B cell (primary cell): ENCODE results near the gene ANKMY2. TPM values are rescaled to one million over a fixed set of nuclear protein-coding genes. Genes with fewer than 3 reads are reported as not detected.
A peak's percentile ranks its signal among the peaks of the same experiment; 100 is the strongest.

ENCODE experiments used
- ATAC-seq: fragments of 200-7000 bp; cut with Tn5 transposase; one replicate; pipeline ENCODE4 v1.10.0; 2021; ENCODE audit warnings: low read depth, mild to moderate bottlenecking, moderate number of reproducible peaks, moderate library complexity
- CTCF ChIA-PET: fragments of 350-600 bp; sonication (Branson Sonifier 250); formaldehyde crosslinking; loops from one replicate; lab custom pipeline; 2021; ENCODE audit warnings: antibody characterized with exemption, inconsistent platforms; lab: Charles Lee
- POLR2A ChIA-PET: fragments of 350-600 bp; sonication (Branson Sonifier 250); formaldehyde crosslinking; loops from one replicate; lab custom pipeline; 2021; ENCODE audit warnings: antibody characterized with exemption; lab: Charles Lee
- DNase-seq: peaks from one replicate; pipeline ENCODE4 v3.0.0; 2013
- H2AFZ ChIP-seq: 2 replicates; pipeline ENCODE4 v1.6.1; 2012; ENCODE audit warnings: mild to moderate bottlenecking, low read depth, low read length; ENCODE audit not compliant: insufficient read depth, poor library complexity, severe bottlenecking
- H3K27ac ChIP-seq, 2 donors: 1 replicate in 1 of 2; 2 replicates in 1 of 2; pipeline ENCODE4 v1.5.1; 2012 to 2013; ENCODE audit warnings: low read length in 2 of 2, mild to moderate bottlenecking in 2 of 2, moderate library complexity in 1 of 2
- H3K27me3 ChIP-seq, 4 experiments: fragments of 200-600 bp in 1 of 4; sonication (generic) in 1 of 4; replicated peaks in 1 of 4; 1 replicate in 2 of 4; 2 replicates in 2 of 4; pipeline versions ENCODE4 v1.6.1 to v1.7.0; 2013 to 2016; ENCODE audit warnings: low read length in 3 of 4, mild to moderate bottlenecking in 2 of 4, mixed read lengths in 1 of 4, moderate library complexity in 1 of 4; ENCODE audit not compliant: insufficient read depth in 4 of 4, control insufficient read depth in 3 of 4; ENCODE audit errors: control extremely low read depth in 1 of 4
- H3K36me3 ChIP-seq, 2 experiments: replicated peaks in 1 of 2; 1 replicate in 1 of 2; 2 replicates in 1 of 2; pipeline versions ENCODE4 v1.6.1 to v1.7.1; 2013; ENCODE audit warnings: low read length in 1 of 2; ENCODE audit not compliant: insufficient read depth in 2 of 2, control insufficient read depth in 1 of 2; ENCODE audit errors: control extremely low read depth in 1 of 2, extremely low read depth in 1 of 2
- H3K4me1 ChIP-seq, 2 donors: fragments of 200-600 bp in 1 of 2; sonication (generic) in 1 of 2; 1 replicate in 1 of 2; 2 replicates in 1 of 2; pipeline versions ENCODE4 v1.5.1 to v1.6.1; 2013 to 2017; ENCODE audit warnings: low read length in 2 of 2; ENCODE audit not compliant: control insufficient read depth in 2 of 2, insufficient read depth in 2 of 2
- H3K4me2 ChIP-seq: replicated peaks from 2 replicates; pipeline ENCODE3; 2012; ENCODE audit warnings: mild to moderate bottlenecking, low read depth, low read length; ENCODE audit not compliant: poor library complexity, severe bottlenecking
- H3K4me3 ChIP-seq, 5 experiments: fragments of 200-600 bp in 1 of 5; sonication (generic) in 1 of 5; 1 replicate in 3 of 5; 2 replicates in 2 of 5; pipeline versions ENCODE4 v1.5.1 to v1.7.0; 2011 to 2016; ENCODE audit warnings: low read length in 4 of 5, mild to moderate bottlenecking in 4 of 5, low read depth in 2 of 5, control low read depth in 1 of 5, moderate library complexity in 1 of 5; ENCODE audit not compliant: insufficient read depth in 1 of 5; ENCODE audit errors: control extremely low read depth in 1 of 5, extremely low read depth in 1 of 5
- H3K79me2 ChIP-seq: fragments of 200-600 bp; sonication (generic); one replicate; pipeline ENCODE4 v1.6.0; 2016; ENCODE audit warnings: low read length; ENCODE audit not compliant: control insufficient read depth, insufficient read depth
- H3K9ac ChIP-seq: fragments of 200-600 bp; sonication (generic); 2 replicates; pipeline ENCODE4 v1.6.1; 2017; ENCODE audit warnings: mild to moderate bottlenecking, low read length, moderate library complexity
- H3K9me3 ChIP-seq, 3 donors: one replicate each; pipeline versions ENCODE4 v1.6.1 to v1.7.1; 2013; ENCODE audit warnings: low read length in 2 of 3; ENCODE audit not compliant: control insufficient read depth in 2 of 3, insufficient read depth in 1 of 3; ENCODE audit errors: control extremely low read depth in 1 of 3
- H4K20me1 ChIP-seq: 2 replicates; pipeline ENCODE4 v1.6.0; 2012; ENCODE audit warnings: mild to moderate bottlenecking, low read length; ENCODE audit not compliant: insufficient read depth, control insufficient read depth, poor library complexity, severe bottlenecking
- H3K27ac Mint-ChIP-seq: one replicate; pipeline ENCODE4 v1.8.0; 2021; ENCODE audit warnings: mixed read lengths
- H3K27me3 Mint-ChIP-seq: one replicate; pipeline ENCODE4 v1.8.0; 2021; ENCODE audit warnings: mixed read lengths
- H3K4me1 Mint-ChIP-seq: one replicate; pipeline ENCODE4 v1.8.0; 2021; ENCODE audit warnings: mixed read lengths
- H3K4me3 Mint-ChIP-seq: one replicate; pipeline ENCODE4 v1.8.0; 2021; ENCODE audit warnings: mixed read lengths
- H3K9me3 Mint-ChIP-seq: one replicate; pipeline ENCODE4 v1.8.0; 2022; ENCODE audit warnings: mixed read lengths; ENCODE audit not compliant: insufficient read depth
- CTCF ChIP-seq: fragments of 200-600 bp; IDR thresholded peaks from one replicate; pipeline ENCODE4 v1.8.0; 2022; ENCODE audit warnings: antibody characterized with exemption, mild to moderate bottlenecking
- EZH2 ChIP-seq: IDR thresholded peaks from 2 replicates; pipeline ENCODE4 v1.6.1; 2012; ENCODE audit warnings: borderline replicate concordance, low read depth, mild to moderate bottlenecking, moderate library complexity, low read length; ENCODE audit not compliant: insufficient read depth, poor library complexity, severe bottlenecking
- WGBS: methylation state at CpG from one replicate; pipeline ENCODE4 v1.1.5; 2013; ENCODE audit warnings: missing lambda C conversion rate; ENCODE audit not compliant: insufficient coverage; 5-methylcytosine and 5-hydroxymethylcytosine counted together
- intact Hi-C: fragments of 100-400 bp; cut with micrococcal nuclease; formaldehyde crosslinking; loops from one replicate; pipeline ENCODE4 v1.10.0; 2022
- polyA plus RNA-seq: library from polyadenylated mRNA; depleted of rRNA; stranded (reverse); fragments of >200 nt; gene quantifications from 2 replicates; pipeline ENCODE4 v1.2.3, GENCODE V29; 2012
- total RNA-seq, 2 donors: library from RNA; stranded (reverse); fragments of 120-200 nt in 1 of 2; gene quantifications; 1 replicate in 1 of 2; 2 replicates in 1 of 2; pipeline versions ENCODE4 v1.2.3 to v1.2.4, GENCODE V29; 2013 to 2022

The ANKMY2 gene
- total and polyA plus RNA-seq, 2 donors (not counting 1 experiment from before 2014, with no cell fraction given) = 7.6 to 17.8 TPM

GRCh38 chr7:16609842-16610450, 35.6 kb downstream of the ANKMY2 start:
- intact Hi-C loops = no loop called here
- Histone ChIP-seq H3K9ac (no peak overlapping the region), H3K27me3 (no peaks in the 10 kb centered on the region), H3K27ac (no peak overlapping the region), H3K79me2 (no peaks in the 10 kb centered on the region), H3K4me2 (no peak overlapping the region), H3K4me3 (no peak overlapping the region), H3K9me3 (no peaks in the 10 kb centered on the region), H3K36me3 (peaks cover 2 to 4% of the 10 kb centered on the region in 2 experiments), H4K20me1 (no peaks in the 10 kb centered on the region), H2AFZ (peak overlapping the region; percentile 23), H3K4me1 (peaks cover 7 to 13% of the 10 kb centered on the region in 2 donors)
- H3K27me3 Mint-ChIP-seq = no peaks in the 10 kb centered on the region
- ATAC-seq (peak; percentile 78), DNase-seq (peak; percentile 42)
- 78% methylated on average over 3 of the region's 4 CpGs for WGBS
- ChIA-PET POLR2A (no interaction called here), CTCF (no interaction called here)
- no peak overlapping the region for H3K4me3 Mint-ChIP-seq
- peak overlapping the region; percentile 81 for H3K27ac Mint-ChIP-seq
- no peaks in the 10 kb centered on the region for H3K9me3 Mint-ChIP-seq
- peaks cover 15% of the 10 kb centered on the region for H3K4me1 Mint-ChIP-seq
- no peak for TF ChIP-seq EZH2
- TF ChIP-seq CTCF = no peak

GRCh38 chr7:16606704-16607103, 38.9 kb downstream of the ANKMY2 start:
- ATAC-seq = no peak
- POLR2A ChIA-PET = no interaction called here

More at GRCh38 chr7:16606704-16607103, 38.9 kb downstream of the ANKMY2 start:
- Mint-ChIP-seq H3K4me3 (no peak overlapping the region), H3K27me3 (no peaks in the 10 kb centered on the region), H3K27ac (no peak overlapping the region), H3K4me1 (peaks cover 15% of the 10 kb centered on the region), H3K9me3 (no peaks in the 10 kb centered on the region)
- Histone ChIP-seq H2AFZ (no peak overlapping the region), H3K79me2 (no peaks in the 10 kb centered on the region), H3K27ac (no peak overlapping the region), H3K9ac (no peak overlapping the region), H3K4me1 (peaks cover 7 to 13% of the 10 kb centered on the region in 2 donors), H3K4me2 (no peak overlapping the region), H3K36me3 (peaks cover 2 to 22% of the 10 kb centered on the region in 2 experiments), H3K27me3 (no peaks in the 10 kb centered on the region), H4K20me1 (no peaks in the 10 kb centered on the region), H3K9me3 (no peaks in the 10 kb centered on the region), H3K4me3 (no peak overlapping the region)
- CTCF ChIA-PET = no interaction called here
- no peak for TF ChIP-seq CTCF
- TF ChIP-seq EZH2 = no peak
- DNase-seq = no peak
- 78% methylated on average over 3 of the region's 3 CpGs for WGBS
- intact Hi-C loops = no loop called here
